ENCODE measurements around the gene PHF2.

Gene PHF2

DNA sequence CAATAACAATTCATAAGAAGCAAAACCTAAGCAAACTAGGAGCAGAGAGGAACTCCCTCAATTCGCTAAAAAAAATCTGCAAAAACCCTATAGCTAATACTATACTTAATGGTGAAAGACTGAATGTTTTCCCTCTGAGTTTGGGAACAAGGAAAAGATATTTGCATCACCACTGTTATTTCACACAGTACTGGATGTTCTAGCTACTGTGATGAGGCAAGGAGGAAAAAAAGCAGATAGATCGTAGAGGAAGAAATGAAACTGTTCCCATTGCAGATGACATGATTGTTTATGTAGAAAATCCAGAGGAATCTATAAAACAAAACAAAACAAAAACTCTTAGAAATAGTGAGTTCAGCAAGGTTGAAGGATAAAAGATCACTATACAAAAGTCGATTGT is 116.7 kb downstream of the PHF2 start:
- Histone ChIP-seq H3K9me3 (ENCODE audit: low read length) (no peaks in the 10 kb centered on the region), H3K4me1 (ENCODE audit: insufficient read depth, low read length) (no peaks in the 10 kb centered on the region), H3K4me3 (ENCODE audit: low read length) (no peak overlapping the region), H3K36me3 (ENCODE audit: insufficient read depth, low read length) (no peaks in the 10 kb centered on the region), H2AFZ (ENCODE audit: low read depth, low read length) (no peak overlapping the region), H3K27me3 (ENCODE audit: insufficient read depth, low read length) (peaks cover under 1% of the 10 kb centered on the region)

GRCh38 chr9:93697352-93698139 is 121.2 kb downstream of the PHF2 start:
- H3K9me3 ChIP-seq (ENCODE audit: low read length): no peaks in the 10 kb centered on the region
- H3K4me1 ChIP-seq (ENCODE audit: insufficient read depth, low read length): no peaks in the 10 kb centered on the region
- peaks cover 5% of the 10 kb centered on the region for H3K27me3 ChIP-seq (ENCODE audit: insufficient read depth, low read length)
- no peak overlapping the region for H3K4me3 ChIP-seq (ENCODE audit: low read length)
- no peak overlapping the region for H2AFZ ChIP-seq (ENCODE audit: low read depth, low read length)
- H3K36me3 ChIP-seq (ENCODE audit: insufficient read depth, low read length): no peaks in the 10 kb centered on the region

- H3K4me1 ChIP-seq (ENCODE audit: insufficient read depth, low read length): no peaks in the 10 kb centered on the region
- no peak overlapping the region for H2AFZ ChIP-seq (ENCODE audit: low read depth, low read length)
- no peaks in the 10 kb centered on the region for H3K9me3 ChIP-seq (ENCODE audit: low read length)
- H3K36me3 ChIP-seq (ENCODE audit: insufficient read depth, low read length): no peaks in the 10 kb centered on the region
- H3K27me3 ChIP-seq (ENCODE audit: insufficient read depth, low read length): peaks cover 5% of the 10 kb centered on the region
- no peak overlapping the region for H3K4me3 ChIP-seq (ENCODE audit: low read length)
Measured at GRCh38 chr9:93698140-93698908, 121.9 kb downstream of the PHF2 start.

DNA sequence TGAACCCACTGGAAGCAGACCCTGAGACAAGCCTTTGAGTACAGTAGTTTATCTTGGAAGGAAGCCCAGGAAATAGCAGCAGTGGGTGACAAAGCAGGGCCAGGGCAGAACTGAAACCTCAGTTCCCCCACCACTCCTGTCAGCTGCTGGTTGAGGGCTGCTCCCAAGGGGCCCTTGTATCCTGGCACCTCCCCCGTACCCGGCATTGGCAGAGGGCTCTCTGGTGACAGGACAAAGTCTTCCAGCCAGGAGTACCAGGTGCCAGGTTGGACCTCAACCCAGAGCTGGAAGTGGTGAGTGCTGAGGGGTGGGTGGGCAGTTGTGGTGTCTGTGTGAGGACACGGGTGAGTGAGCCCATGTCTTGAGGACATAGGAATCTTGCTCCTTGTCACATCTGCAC is 123.3 kb downstream of the PHF2 start:
- H2AFZ ChIP-seq (ENCODE audit: low read depth, low read length): no peak overlapping the region
- H3K9me3 ChIP-seq (ENCODE audit: low read length): no peaks in the 10 kb centered on the region

DNA sequence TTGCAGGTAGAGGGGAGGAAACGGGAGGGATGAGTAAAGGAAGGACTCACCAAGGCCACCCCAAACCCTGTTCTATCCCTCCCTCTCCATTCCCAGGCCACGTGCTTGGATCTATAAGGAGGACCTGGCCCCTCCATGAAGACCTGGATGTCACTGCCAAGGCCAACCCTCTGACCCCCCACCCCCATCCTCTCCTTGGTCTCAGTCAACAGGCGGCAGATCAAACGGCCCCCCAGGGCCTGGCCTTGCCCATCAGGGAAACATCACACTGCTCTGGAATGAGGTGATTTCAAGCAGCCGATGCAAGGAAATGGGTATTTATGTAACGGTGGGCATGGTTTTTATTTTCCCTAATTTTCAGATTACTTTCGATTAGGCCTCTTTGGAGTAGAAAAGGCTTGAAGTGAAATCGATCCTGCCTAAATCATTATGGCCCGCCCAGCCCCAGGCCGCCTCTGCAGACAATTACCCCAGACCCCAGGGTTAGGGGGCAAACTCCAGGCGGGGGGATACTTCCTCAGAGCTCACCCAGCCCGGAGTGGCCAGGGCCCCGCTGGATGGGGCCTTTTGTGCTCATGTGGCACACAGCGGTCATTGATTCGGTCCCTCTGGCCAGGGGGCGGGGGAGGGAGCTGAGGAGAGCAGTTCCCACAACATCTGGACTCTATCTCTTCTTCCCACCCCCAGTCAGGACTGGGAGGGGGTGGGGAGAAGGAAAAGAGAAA is 125.3 kb downstream of the PHF2 start:
- peaks cover 5% of the 10 kb centered on the region for H3K27me3 ChIP-seq (ENCODE audit: insufficient read depth, low read length)
- no peaks in the 10 kb centered on the region for H3K9me3 ChIP-seq (ENCODE audit: low read length)
- H3K36me3 ChIP-seq (ENCODE audit: insufficient read depth, low read length): no peaks in the 10 kb centered on the region
- no peak overlapping the region for H2AFZ ChIP-seq (ENCODE audit: low read depth, low read length)
- no peaks in the 10 kb centered on the region for H3K4me1 ChIP-seq (ENCODE audit: insufficient read depth, low read length)
- no peak overlapping the region for H3K4me3 ChIP-seq (ENCODE audit: low read length)

More for the DNA sequence above, 123.3 kb downstream of the PHF2 start:
- H3K36me3 ChIP-seq (ENCODE audit: insufficient read depth, low read length): no peaks in the 10 kb centered on the region
- no peaks in the 10 kb centered on the region for H3K4me1 ChIP-seq (ENCODE audit: insufficient read depth, low read length)
- no peak overlapping the region for H3K4me3 ChIP-seq (ENCODE audit: low read length)
- H3K27me3 ChIP-seq (ENCODE audit: insufficient read depth, low read length): peaks cover 5% of the 10 kb centered on the region

DNA sequence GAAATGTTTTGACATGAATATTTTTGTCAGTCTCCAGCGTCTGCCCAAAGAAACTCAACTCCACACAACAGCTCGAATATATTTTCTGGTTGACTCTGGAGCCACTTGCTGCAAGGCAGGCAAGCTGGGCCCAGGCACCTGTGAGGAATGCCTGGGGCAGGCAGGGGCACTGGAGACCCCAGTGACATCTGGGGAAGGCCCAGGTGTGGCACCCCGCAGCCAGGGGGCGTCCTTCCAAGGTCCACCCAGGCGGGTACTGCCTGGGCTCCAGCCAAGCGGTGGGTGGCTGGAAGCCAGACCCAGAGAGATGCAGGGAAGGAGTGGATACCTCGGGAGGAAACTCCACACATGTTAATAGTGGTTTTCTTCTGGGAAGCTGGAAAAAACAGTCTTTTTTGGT is 125.9 kb downstream of the PHF2 start:
- Histone ChIP-seq H3K27me3 (ENCODE audit: insufficient read depth, low read length) (peaks cover 5% of the 10 kb centered on the region), H3K4me3 (ENCODE audit: low read length) (no peak overlapping the region), H3K9me3 (ENCODE audit: low read length) (no peaks in the 10 kb centered on the region), H2AFZ (ENCODE audit: low read depth, low read length) (no peak overlapping the region), H3K4me1 (ENCODE audit: insufficient read depth, low read length) (no peaks in the 10 kb centered on the region), H3K36me3 (ENCODE audit: insufficient read depth, low read length) (no peaks in the 10 kb centered on the region)

GRCh38 chr9:93708289-93708986 is 132.1 kb downstream of the PHF2 start:
- peaks cover 4% of the 10 kb centered on the region for H3K27me3 ChIP-seq (ENCODE audit: insufficient read depth, low read length)
- H3K36me3 ChIP-seq (ENCODE audit: insufficient read depth, low read length): no peaks in the 10 kb centered on the region
- H3K4me1 ChIP-seq (ENCODE audit: insufficient read depth, low read length): no peaks in the 10 kb centered on the region
- H3K4me3 ChIP-seq (ENCODE audit: low read length): no peak overlapping the region
- no peak overlapping the region for H2AFZ ChIP-seq (ENCODE audit: low read depth, low read length)
- H3K9me3 ChIP-seq (ENCODE audit: low read length): no peaks in the 10 kb centered on the region

DNA sequence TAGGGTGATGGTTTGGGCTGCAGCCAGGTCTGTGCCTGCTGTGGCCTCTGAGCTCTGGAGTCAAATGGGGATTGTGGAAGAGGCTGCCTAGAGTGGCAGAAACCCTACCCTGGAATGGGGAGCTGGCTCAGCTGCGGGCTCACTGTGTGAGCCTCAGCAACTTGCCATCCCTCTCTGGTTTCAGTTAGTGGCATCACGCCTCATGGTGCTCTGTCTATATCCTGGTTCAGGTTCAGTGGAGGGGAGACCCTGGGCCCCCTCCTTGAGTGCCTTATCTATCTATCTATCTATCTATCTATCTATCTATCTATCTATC is 132.6 kb downstream of the PHF2 start:
- Histone ChIP-seq H3K9me3 (ENCODE audit: low read length) (no peaks in the 10 kb centered on the region), H2AFZ (ENCODE audit: low read depth, low read length) (no peak overlapping the region), H3K27me3 (ENCODE audit: insufficient read depth, low read length) (peaks cover 4% of the 10 kb centered on the region), H3K36me3 (ENCODE audit: insufficient read depth, low read length) (no peaks in the 10 kb centered on the region), H3K4me3 (ENCODE audit: low read length) (no peak overlapping the region), H3K4me1 (ENCODE audit: insufficient read depth, low read length) (no peaks in the 10 kb centered on the region)

DNA sequence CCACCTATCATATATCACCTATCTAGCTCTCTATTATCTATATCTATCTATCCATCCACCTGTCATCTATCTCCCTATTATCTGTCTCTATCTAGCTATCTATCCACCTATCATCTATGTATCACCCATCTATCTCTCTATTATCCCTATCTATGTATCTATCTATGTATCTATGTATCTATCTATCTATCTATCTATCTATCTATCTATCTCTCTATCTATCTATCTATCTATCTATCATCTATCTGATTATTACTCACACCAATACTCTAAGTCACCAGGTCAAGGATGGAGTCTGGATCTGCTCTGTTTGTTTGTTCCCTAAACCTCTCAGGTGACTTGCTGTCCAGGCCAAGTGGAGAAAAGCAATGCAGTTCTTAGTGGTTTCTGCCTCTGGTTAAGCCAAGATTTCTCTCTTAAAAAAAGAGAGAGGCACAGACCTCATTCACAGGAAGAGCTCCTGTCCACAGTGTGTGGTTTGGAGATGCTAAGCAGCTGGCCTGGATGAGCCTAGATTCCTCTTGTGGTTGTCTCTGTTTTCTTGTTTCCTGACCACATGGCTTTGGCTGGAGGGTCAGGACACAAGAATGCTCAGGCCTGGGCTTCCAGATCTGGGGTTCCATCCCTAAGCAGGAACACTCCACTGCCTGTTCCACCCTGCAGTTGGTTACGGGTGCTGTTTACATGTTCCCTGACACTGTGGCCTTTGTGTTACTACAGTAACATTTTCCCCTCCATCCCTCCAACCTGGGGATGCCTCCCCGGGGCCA is 133.4 kb downstream of the PHF2 start:
- Histone ChIP-seq H3K27me3 (ENCODE audit: insufficient read depth, low read length) (peaks cover 4% of the 10 kb centered on the region), H2AFZ (ENCODE audit: low read depth, low read length) (no peak overlapping the region), H3K9me3 (ENCODE audit: low read length) (no peaks in the 10 kb centered on the region), H3K4me1 (ENCODE audit: insufficient read depth, low read length) (no peaks in the 10 kb centered on the region), H3K36me3 (ENCODE audit: insufficient read depth, low read length) (no peaks in the 10 kb centered on the region), H3K4me3 (ENCODE audit: low read length) (no peak overlapping the region)

DNA sequence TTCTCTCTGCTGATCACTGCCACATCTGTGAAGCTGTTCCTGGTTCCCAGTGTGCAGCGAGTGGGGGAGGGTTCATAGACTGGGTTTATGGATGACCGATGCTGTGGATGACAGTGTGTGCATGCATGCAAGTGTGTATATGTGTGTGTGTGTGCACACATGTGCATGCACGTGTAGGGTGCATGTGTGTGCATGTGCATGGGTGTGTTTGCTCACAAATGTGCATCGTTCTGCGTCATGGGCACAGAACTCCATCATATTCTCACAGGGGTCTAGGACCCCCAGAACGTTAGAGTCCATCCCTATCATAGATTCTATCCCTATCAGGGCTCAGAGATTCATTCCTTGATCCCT is 134.0 kb downstream of the PHF2 start:
- Histone ChIP-seq H3K27me3 (ENCODE audit: insufficient read depth, low read length) (peaks cover 4% of the 10 kb centered on the region), H2AFZ (ENCODE audit: low read depth, low read length) (no peak overlapping the region), H3K4me3 (ENCODE audit: low read length) (no peak overlapping the region), H3K9me3 (ENCODE audit: low read length) (no peaks in the 10 kb centered on the region), H3K36me3 (ENCODE audit: insufficient read depth, low read length) (no peaks in the 10 kb centered on the region), H3K4me1 (ENCODE audit: insufficient read depth, low read length) (no peaks in the 10 kb centered on the region)

GRCh38 chr9:93711002-93711401 is 134.6 kb downstream of the PHF2 start:
- no peaks in the 10 kb centered on the region for H3K36me3 ChIP-seq (ENCODE audit: insufficient read depth, low read length)
- H2AFZ ChIP-seq (ENCODE audit: low read depth, low read length): no peak overlapping the region
- no peaks in the 10 kb centered on the region for H3K4me1 ChIP-seq (ENCODE audit: insufficient read depth, low read length)
- H3K27me3 ChIP-seq (ENCODE audit: insufficient read depth, low read length): peaks cover 4% of the 10 kb centered on the region
- H3K4me3 ChIP-seq (ENCODE audit: low read length): no peak overlapping the region
- H3K9me3 ChIP-seq (ENCODE audit: low read length): no peaks in the 10 kb centered on the region

DNA sequence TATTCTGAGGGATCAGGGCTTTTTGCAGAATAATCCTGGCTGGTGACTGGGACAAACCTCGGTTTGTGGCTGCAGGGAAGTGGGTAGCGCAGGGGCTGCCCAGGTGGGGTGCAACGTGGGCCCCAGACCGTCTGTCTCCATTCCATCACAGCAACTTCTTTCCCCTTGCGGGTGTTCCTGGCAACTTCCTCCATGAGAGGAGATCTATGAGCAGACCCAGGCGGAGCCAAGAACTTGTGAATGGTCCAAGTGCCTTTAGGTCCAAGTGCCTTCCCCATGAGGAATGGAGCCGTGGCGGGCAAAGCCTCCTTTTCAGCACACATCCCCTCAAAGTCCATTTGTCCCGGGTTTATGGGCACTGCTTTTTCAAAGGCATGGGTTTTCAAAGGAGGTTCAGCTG is 136.5 kb downstream of the PHF2 start:
- H3K27me3 ChIP-seq (ENCODE audit: insufficient read depth, low read length): peaks cover 4% of the 10 kb centered on the region
- H3K9me3 ChIP-seq (ENCODE audit: low read length): no peaks in the 10 kb centered on the region
- H3K4me1 ChIP-seq (ENCODE audit: insufficient read depth, low read length): no peaks in the 10 kb centered on the region
- no peaks in the 10 kb centered on the region for H3K36me3 ChIP-seq (ENCODE audit: insufficient read depth, low read length)
- no peak overlapping the region for H2AFZ ChIP-seq (ENCODE audit: low read depth, low read length)
- H3K4me3 ChIP-seq (ENCODE audit: low read length): no peak overlapping the region
